GM06990 (cell line): ENCODE results near the gene NFATC2.

Source experiments
- DNase-seq: peaks from one replicate; pipeline ENCODE4 v3.0.0-alpha.2; 2011; ENCODE audit not compliant: insufficient read length; ENCODE audit errors: extremely low read depth
- H3K27me3 ChIP-seq: replicated peaks from 2 replicates; pipeline ENCODE4 v1.6.0; 2011; ENCODE audit warnings: low read length; ENCODE audit not compliant: control insufficient read depth, insufficient read depth
- H3K36me3 ChIP-seq: 2 replicates; pipeline ENCODE4 v1.5.1; 2011; ENCODE audit warnings: low read length; ENCODE audit not compliant: control insufficient read depth, insufficient read depth
- H3K4me3 ChIP-seq: replicated peaks from 2 replicates; pipeline ENCODE4 v1.5.1; 2011; ENCODE audit warnings: low read depth, mild to moderate bottlenecking, control low read depth, low read length
- CTCF ChIP-seq: IDR thresholded peaks from 2 replicates; pipeline ENCODE4 v1.5.1; 2011; ENCODE audit warnings: low read length, control low read depth, mild to moderate bottlenecking, inconsistent platforms; ENCODE audit not compliant: insufficient read depth, poor library complexity, severe bottlenecking

NFATC2 gene

GRCh38 chr20:51514836-51515235 lies 27.7 kb downstream of the NFATC2 start:
- no peak for TF ChIP-seq CTCF
- DNase-seq = no peak
- no peaks in the 10 kb centered on the region for H3K27me3 ChIP-seq
- peaks cover 14% of the 10 kb centered on the region for H3K36me3 ChIP-seq
- H3K4me3 ChIP-seq = no peak overlapping the region

- Histone ChIP-seq H3K4me3 (no peak overlapping the region), H3K27me3 (no peaks in the 10 kb centered on the region), H3K36me3 (peaks cover 18% of the 10 kb centered on the region)
- no peak for DNase-seq
- no peak for TF ChIP-seq CTCF
Measured at GRCh38 chr20:51514249-51514648, 28.3 kb downstream of the NFATC2 start.

GRCh38 chr20:51513545-51513944 lies 29.0 kb downstream of the NFATC2 start:
- no peak overlapping the region for H3K4me3 ChIP-seq
- DNase-seq = no peak
- TF ChIP-seq CTCF = no peak
- peaks cover 21% of the 10 kb centered on the region for H3K36me3 ChIP-seq
- H3K27me3 ChIP-seq = no peaks in the 10 kb centered on the region

GRCh38 chr20:51512645-51513044 lies 29.9 kb downstream of the NFATC2 start:
- TF ChIP-seq CTCF = no peak
- no peak overlapping the region for H3K4me3 ChIP-seq
- H3K27me3 ChIP-seq = no peaks in the 10 kb centered on the region
- DNase-seq = no peak
- peaks cover 21% of the 10 kb centered on the region for H3K36me3 ChIP-seq

- Histone ChIP-seq H3K27me3 (no peaks in the 10 kb centered on the region), H3K4me3 (no peak overlapping the region), H3K36me3 (peaks cover 21% of the 10 kb centered on the region)
- no peak for TF ChIP-seq CTCF
- DNase-seq = no peak
Measured at GRCh38 chr20:51511861-51512619, 30.5 kb downstream of the NFATC2 start.

GRCh38 chr20:51510936-51511605 lies 31.4 kb downstream of the NFATC2 start:
- Histone ChIP-seq H3K27me3 (no peaks in the 10 kb centered on the region), H3K36me3 (peaks cover 24% of the 10 kb centered on the region), H3K4me3 (no peak overlapping the region)
- no peak for TF ChIP-seq CTCF
- DNase-seq = no peak
